Brain pericyte (primary cell): ENCODE measurements around the gene DPYSL5.
"Not testable (repeated sequence)": the region's sequence is repeated elsewhere in the genome, so short reads cannot be mapped to it uniquely, and the experiment has no call there.

ENCODE experiments used
- DNase-seq: peaks from one replicate; pipeline ENCODE4 v3.0.0-alpha.2; 2012; ENCODE audit warnings: low read depth, low spot score

DPYSL5 gene

GRCh38 chr2:26875065-26875634 is 27.2 kb downstream of the DPYSL5 start:
- no peak for DNase-seq

GRCh38 chr2:26875808-26876207 is 27.9 kb downstream of the DPYSL5 start:
- DNase-seq: no peak

- DNase-seq: no peak
These were observed 28.3 kb downstream of the DPYSL5 start for GRCh38 chr2:26876260-26876659.

- DNase-seq: no peak
These were observed 29.3 kb downstream of the DPYSL5 start for GRCh38 chr2:26877276-26877675.

GRCh38 chr2:26880161-26880560 is 32.2 kb downstream of the DPYSL5 start:
- no peak for DNase-seq

- DNase-seq: no peak
These were observed 33.0 kb downstream of the DPYSL5 start for GRCh38 chr2:26880910-26881435.

GRCh38 chr2:26882220-26882619 is 34.3 kb downstream of the DPYSL5 start:
- not testable (repeated sequence) for DNase-seq

- no peak for DNase-seq
These were observed 36.0 kb downstream of the DPYSL5 start for GRCh38 chr2:26883956-26884355.

GRCh38 chr2:26884486-26884885 is 36.6 kb downstream of the DPYSL5 start:
- no peak for DNase-seq

GRCh38 chr2:26885651-26886329 is 37.9 kb downstream of the DPYSL5 start:
- DNase-seq: no peak

- DNase-seq: no peak
These were observed 38.8 kb downstream of the DPYSL5 start for GRCh38 chr2:26886736-26887135.

GRCh38 chr2:26887151-26887550 is 39.2 kb downstream of the DPYSL5 start:
- DNase-seq: no peak

GRCh38 chr2:26889796-26890195 is 41.9 kb downstream of the DPYSL5 start:
- DNase-seq: no peak

GRCh38 chr2:26890341-26891000 is 42.5 kb downstream of the DPYSL5 start:
- DNase-seq: no peak

GRCh38 chr2:26892133-26892532 is 44.2 kb downstream of the DPYSL5 start:
- no peak for DNase-seq

- DNase-seq: no peak
These were observed 45.1 kb downstream of the DPYSL5 start for GRCh38 chr2:26892922-26893524.

- DNase-seq: no peak
These were observed 46.2 kb downstream of the DPYSL5 start for GRCh38 chr2:26894136-26894535.

GRCh38 chr2:26897807-26898479 is 50.0 kb downstream of the DPYSL5 start:
- DNase-seq: no peak

GRCh38 chr2:26898480-26899078 is 50.6 kb downstream of the DPYSL5 start:
- no peak for DNase-seq

- no peak for DNase-seq
These were observed 51.7 kb downstream of the DPYSL5 start for GRCh38 chr2:26899500-26900164.

- no peak for DNase-seq
These were observed 52.9 kb downstream of the DPYSL5 start for GRCh38 chr2:26900831-26901321.
